Upper lobe of left lung (tissue), 6 donors: ENCODE data around the gene MOB2. TPM values are rescaled to one million over a fixed set of nuclear protein-coding genes. Genes with fewer than 3 reads are reported as not detected.
A peak's percentile ranks its signal among the peaks of the same experiment; 100 is the strongest.
"Not testable (repeated sequence)": the region's sequence is repeated elsewhere in the genome, so short reads cannot be mapped to it uniquely, and the experiment has no call there.

ENCODE experiments used
- ATAC-seq, 2 donors: fragments of 200-7000 bp; cut with Tn5 transposase; one replicate each; pipeline ENCODE4 v1.9.1; 2022; ENCODE audit warnings: mild to moderate bottlenecking in 2 of 2, moderate library complexity in 2 of 2; ENCODE audit not compliant: low FRiP score in 2 of 2
- DNase-seq, 2 donors: peaks; one replicate each; pipeline ENCODE4 v3.0.0-alpha.2; 2019 to 2020
- H3K27ac ChIP-seq, 4 donors: fragments of 200-600 bp; sonication (generic); one replicate each; pipeline ENCODE4 v1.5.1; 2016 to 2019
- H3K27me3 ChIP-seq, 4 donors: fragments of 200-600 bp; sonication (generic); one replicate each; pipeline ENCODE4 v1.5.1; 2017 to 2019
- H3K36me3 ChIP-seq, 4 donors: fragments of 200-600 bp; sonication (generic); one replicate each; pipeline ENCODE4 v1.5.1; 2016 to 2019
- H3K4me1 ChIP-seq, 4 donors: fragments of 200-600 bp; sonication (generic); one replicate each; pipeline ENCODE4 v1.5.1; 2018 to 2019
- H3K4me3 ChIP-seq, 4 donors: fragments of 200-600 bp; sonication (generic); one replicate each; pipeline ENCODE4 v1.5.1; 2017 to 2019; ENCODE audit warnings: mild to moderate bottlenecking in 2 of 4, moderate library complexity in 1 of 4
- H3K9me3 ChIP-seq, 4 donors: fragments of 200-600 bp; sonication (generic); one replicate each; pipeline ENCODE4 v1.5.1; 2018 to 2019
- CTCF ChIP-seq, 6 experiments: fragments of 450-650 bp in 4 of 6; fragments of 200-600 bp in 2 of 6; sonication (generic) in 2 of 6; IDR thresholded peaks; one replicate each; pipeline ENCODE4 v1.5.1; 2016 to 2019; ENCODE audit warnings: antibody characterized with exemption in 6 of 6
- EP300 ChIP-seq, 4 donors: sonication (generic); formaldehyde crosslinking; IDR thresholded peaks; one replicate each; pipeline ENCODE4 v1.5.1; 2017; ENCODE audit warnings: antibody characterized with exemption in 4 of 4, control low read depth in 2 of 4
- POLR2A ChIP-seq, 4 donors: fragments of 450-650 bp; IDR thresholded peaks; one replicate each; pipeline ENCODE4 v1.5.1; 2016 to 2017; ENCODE audit warnings: antibody characterized with exemption in 4 of 4, mild to moderate bottlenecking in 2 of 4
- POLR2AphosphoS5 ChIP-seq, 2 donors: sonication (generic); formaldehyde crosslinking; IDR thresholded peaks; one replicate each; pipeline ENCODE4 v1.5.1; 2017; ENCODE audit warnings: antibody characterized with exemption in 2 of 2
- WGBS, 2 donors: methylation state at CpG; one replicate each; pipeline ENCODE4 v1.1.5; 2017 to 2018; 5-methylcytosine and 5-hydroxymethylcytosine counted together
- total RNA-seq, 6 donors: library from RNA; depleted of rRNA in 4 of 6; stranded (reverse); fragments of >200 nt in 4 of 6; gene quantifications; one replicate each; pipeline versions ENCODE4 v1.1.0 to v1.2.1, GENCODE V29; 2016 to 2021
- donor health status: DM: no; HTN: no; CAD: no; lungs with moderate emphysema.
- donor health status: DM: no; HTN: yes; CAD: no; lungs with severe emphysema.

The MOB2 gene
- total RNA-seq, 6 donors from 2014 or later = 34.7 to 72.3 (median 49.5) TPM

- Histone ChIP-seq H3K9me3 (no peaks in the 10 kb centered on the region), H3K27me3 (no peaks in the 10 kb centered on the region), H3K4me1 (peaks cover 35 to 84% (median 58%) of the 10 kb centered on the region in 4 donors), H3K27ac (no peak overlapping the region), H3K36me3 (no peaks in the 10 kb centered on the region), H3K4me3 (no peak overlapping the region)
- ATAC-seq = no peak
- no peak for DNase-seq
- 87 to 90% methylated on average over 18 to 19 of the region's 19 CpGs for WGBS, 2 donors
- no peak for TF ChIP-seq POLR2A (IDR thresholded peaks at IDR 0.05)
- no peak for TF ChIP-seq POLR2AphosphoS5 (IDR thresholded peaks at IDR 0.05)
- no peak for TF ChIP-seq EP300 (IDR thresholded peaks at IDR 0.05)
- no peak for TF ChIP-seq CTCF (IDR thresholded peaks at IDR 0.05)
Measured at GRCh38 chr11:1516273-1517067, 29.9 kb upstream of the MOB2 start.

GRCh38 chr11:1515082-1516060 lies 28.8 kb upstream of the MOB2 start:
- Histone ChIP-seq H3K4me3 (peak overlapping the region in 1 of 4 donors; percentile 1), H3K36me3 (no peaks in the 10 kb centered on the region), H3K27me3 (no peaks in the 10 kb centered on the region), H3K27ac (no peak overlapping the region), H3K4me1 (peaks cover 25 to 74% (median 51%) of the 10 kb centered on the region in 4 donors), H3K9me3 (no peaks in the 10 kb centered on the region)
- TF ChIP-seq CTCF (IDR thresholded peaks at IDR 0.05) (peak; percentile 88 to 95 (median 93)), POLR2AphosphoS5 (IDR thresholded peaks at IDR 0.05) (no peak), EP300 (IDR thresholded peaks at IDR 0.05) (no peak), POLR2A (IDR thresholded peaks at IDR 0.05) (no peak)
- peak; percentile 72 to 96 for DNase-seq
- ATAC-seq = peak; percentile 82 to 89
- 13 to 48% methylated on average over 16 to 27 of the region's 36 CpGs for WGBS, 2 donors

GRCh38 chr11:1514336-1515061 lies 27.9 kb upstream of the MOB2 start:
- no peaks in the 10 kb centered on the region for H3K27me3 ChIP-seq
- TF ChIP-seq POLR2AphosphoS5 (IDR thresholded peaks at IDR 0.05) = no peak
- TF ChIP-seq POLR2A (IDR thresholded peaks at IDR 0.05) = no peak
- no peak for TF ChIP-seq EP300 (IDR thresholded peaks at IDR 0.05)
- no peak for TF ChIP-seq CTCF (IDR thresholded peaks at IDR 0.05)
- H3K27ac ChIP-seq = no peak overlapping the region
- DNase-seq (peak in 1 of 2 donors; percentile 61), ATAC-seq (no peak)
- 85 to 90% methylated on average over 20 to 31 of the region's 31 CpGs for WGBS, 2 donors
- H3K36me3 ChIP-seq = no peaks in the 10 kb centered on the region
- H3K4me3 ChIP-seq = no peak overlapping the region
- no peaks in the 10 kb centered on the region for H3K9me3 ChIP-seq
- H3K4me1 ChIP-seq = peaks cover 28 to 71% (median 52%) of the 10 kb centered on the region in 4 donors

GRCh38 chr11:1513326-1514296 lies 27.0 kb upstream of the MOB2 start:
- ATAC-seq (no peak), DNase-seq (no peak)
- no peaks in the 10 kb centered on the region for H3K9me3 ChIP-seq
- no peaks in the 10 kb centered on the region for H3K36me3 ChIP-seq
- 70 to 80% methylated on average over 16 to 23 of the region's 23 CpGs for WGBS, 2 donors
- no peak overlapping the region for H3K4me3 ChIP-seq
- H3K27ac ChIP-seq = no peak overlapping the region
- peaks cover 37 to 71% (median 55%) of the 10 kb centered on the region in 4 donors for H3K4me1 ChIP-seq
- no peaks in the 10 kb centered on the region for H3K27me3 ChIP-seq
- TF ChIP-seq EP300 (IDR thresholded peaks at IDR 0.05) = no peak
- no peak for TF ChIP-seq POLR2A (IDR thresholded peaks at IDR 0.05)
- no peak for TF ChIP-seq POLR2AphosphoS5 (IDR thresholded peaks at IDR 0.05)
- no peak for TF ChIP-seq CTCF (IDR thresholded peaks at IDR 0.05)

GRCh38 chr11:1512531-1513258 lies 26.1 kb upstream of the MOB2 start:
- H3K27ac ChIP-seq, H3K27me3 ChIP-seq, DNase-seq, H3K9me3 ChIP-seq, H3K36me3 ChIP-seq, H3K4me3 ChIP-seq, ATAC-seq: not testable (repeated sequence)
- H3K4me1 ChIP-seq = peaks cover 45 to 73% (median 61%) of the 10 kb centered on the region in 4 donors
- WGBS, 2 donors = 75 to 84% methylated on average over 5 to 6 of the region's 9 CpGs
